ENCODE measurements around the gene PRPF40B. TPM values are rescaled to one million over a fixed set of nuclear protein-coding genes. Genes with fewer than 3 reads are reported as not detected.

PRPF40B gene
- polyA plus RNA-seq, 2 of the 4 experiments (the other 2 are of a cell fraction) = 15.0 to 17.0 TPM

DNA sequence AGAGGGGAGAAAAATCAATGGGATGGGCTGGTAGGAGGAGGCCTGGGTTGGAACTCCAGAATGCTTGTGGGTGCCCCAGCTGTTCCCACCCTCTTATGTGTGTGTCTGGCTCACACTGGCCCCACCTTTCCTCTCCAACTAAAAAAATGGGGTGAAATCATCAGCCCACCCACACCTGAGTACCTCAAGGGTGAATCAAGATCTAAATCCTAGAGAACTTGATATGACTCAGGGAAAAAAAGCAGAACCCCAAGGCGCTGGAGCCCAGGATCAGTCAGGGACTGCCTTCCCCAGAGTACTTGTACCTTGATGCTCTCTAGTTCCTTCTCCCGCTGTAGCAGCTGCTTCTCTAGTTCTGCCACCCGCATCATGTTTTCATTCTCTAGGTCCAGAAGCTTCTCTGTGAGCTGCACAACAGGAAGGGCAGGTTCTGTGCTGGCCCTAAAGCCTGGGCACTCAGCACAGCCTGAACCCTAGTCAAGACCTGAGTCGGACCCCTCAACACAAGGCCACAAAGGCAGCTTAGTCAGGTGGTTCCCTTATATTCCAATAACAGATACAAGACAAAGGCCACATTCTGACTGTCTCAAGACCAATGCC lies 29.7 kb downstream of the PRPF40B start:
- POLR2A ChIA-PET = no interaction called here
- H3K4me3 ChIP-seq = no peak overlapping the region
- CTCF ChIA-PET = interaction anchor here (1.0 to 3.7 kb wide), 5 partner anchors 10 to 124 kb away, joined by 3 to 19 read pairs (median 3); no protein-coding TSS in a partner anchor
- DNase-seq (ENCODE audit: low read depth in 1 of 2, low spot score in 1 of 2) = no peak
- WGBS (ENCODE audit: missing lambda C conversion rate) = 70% methylated on average over 4 of the region's 4 CpGs
- H3K9me3 ChIP-seq = no peaks in the 10 kb centered on the region
- H3K27ac ChIP-seq = no peak overlapping the region
- H3K4me1 ChIP-seq = no peaks in the 10 kb centered on the region
- no peak for FAIRE-seq
- TF ChIP-seq RARB (CRISPR knock-in tag; IDR thresholded peaks at IDR 0.05) = no peak
- TF ChIP-seq HES2 (IDR thresholded peaks at IDR 0.05) = no peak
- no peak for TF ChIP-seq SMC3 (IDR thresholded peaks at IDR 0.05)
- TF ChIP-seq ZC3H11A (IDR thresholded peaks at IDR 0.05) = no peak
- no peak for TF ChIP-seq ZFP36 (IDR thresholded peaks at IDR 0.05; ENCODE audit: borderline replicate concordance, partially characterized antibody)
- no peak for TF ChIP-seq PBX3 (IDR thresholded peaks at IDR 0.05)
- TF ChIP-seq POLR2A (IDR thresholded peaks at IDR 0.05; ENCODE audit: low read length) = no peak
- no peak for TF ChIP-seq HDAC2 (IDR thresholded peaks at IDR 0.05)
- no peak for TF ChIP-seq CHD4 (IDR thresholded peaks at IDR 0.05; ENCODE audit: borderline replicate concordance)
- TF ChIP-seq, protein P1, sequence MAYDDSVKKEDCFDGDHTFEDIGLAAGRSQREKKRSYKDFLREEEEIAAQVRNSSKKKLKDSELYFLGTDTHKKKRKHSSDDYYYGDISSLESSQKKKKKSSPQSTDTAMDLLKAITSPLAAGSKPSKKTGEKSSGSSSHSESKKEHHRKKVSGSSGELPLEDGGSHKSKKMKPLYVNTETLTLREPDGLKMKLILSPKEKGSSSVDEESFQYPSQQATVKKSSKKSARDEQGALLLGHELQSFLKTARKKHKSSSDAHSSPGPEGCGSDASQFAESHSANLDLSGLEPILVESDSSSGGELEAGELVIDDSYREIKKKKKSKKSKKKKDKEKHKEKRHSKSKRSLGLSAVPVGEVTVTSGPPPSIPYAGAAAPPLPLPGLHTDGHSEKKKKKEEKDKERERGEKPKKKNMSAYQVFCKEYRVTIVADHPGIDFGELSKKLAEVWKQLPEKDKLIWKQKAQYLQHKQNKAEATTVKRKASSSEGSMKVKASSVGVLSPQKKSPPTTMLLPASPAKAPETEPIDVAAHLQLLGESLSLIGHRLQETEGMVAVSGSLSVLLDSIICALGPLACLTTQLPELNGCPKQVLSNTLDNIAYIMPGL (CRISPR knock-in tag; IDR thresholded peaks at IDR 0.05; ENCODE audit: borderline replicate concordance) = no peak
- TF ChIP-seq CHD2 (IDR thresholded peaks at IDR 0.05; ENCODE audit: low read length, partially characterized antibody) = no peak
- TF ChIP-seq NR3C1 (IDR thresholded peaks at IDR 0.05) = no peak
- no peak for TF ChIP-seq NPAS2 (CRISPR knock-in tag; IDR thresholded peaks at IDR 0.05; ENCODE audit: borderline replicate concordance)
- TF ChIP-seq, protein P2, sequence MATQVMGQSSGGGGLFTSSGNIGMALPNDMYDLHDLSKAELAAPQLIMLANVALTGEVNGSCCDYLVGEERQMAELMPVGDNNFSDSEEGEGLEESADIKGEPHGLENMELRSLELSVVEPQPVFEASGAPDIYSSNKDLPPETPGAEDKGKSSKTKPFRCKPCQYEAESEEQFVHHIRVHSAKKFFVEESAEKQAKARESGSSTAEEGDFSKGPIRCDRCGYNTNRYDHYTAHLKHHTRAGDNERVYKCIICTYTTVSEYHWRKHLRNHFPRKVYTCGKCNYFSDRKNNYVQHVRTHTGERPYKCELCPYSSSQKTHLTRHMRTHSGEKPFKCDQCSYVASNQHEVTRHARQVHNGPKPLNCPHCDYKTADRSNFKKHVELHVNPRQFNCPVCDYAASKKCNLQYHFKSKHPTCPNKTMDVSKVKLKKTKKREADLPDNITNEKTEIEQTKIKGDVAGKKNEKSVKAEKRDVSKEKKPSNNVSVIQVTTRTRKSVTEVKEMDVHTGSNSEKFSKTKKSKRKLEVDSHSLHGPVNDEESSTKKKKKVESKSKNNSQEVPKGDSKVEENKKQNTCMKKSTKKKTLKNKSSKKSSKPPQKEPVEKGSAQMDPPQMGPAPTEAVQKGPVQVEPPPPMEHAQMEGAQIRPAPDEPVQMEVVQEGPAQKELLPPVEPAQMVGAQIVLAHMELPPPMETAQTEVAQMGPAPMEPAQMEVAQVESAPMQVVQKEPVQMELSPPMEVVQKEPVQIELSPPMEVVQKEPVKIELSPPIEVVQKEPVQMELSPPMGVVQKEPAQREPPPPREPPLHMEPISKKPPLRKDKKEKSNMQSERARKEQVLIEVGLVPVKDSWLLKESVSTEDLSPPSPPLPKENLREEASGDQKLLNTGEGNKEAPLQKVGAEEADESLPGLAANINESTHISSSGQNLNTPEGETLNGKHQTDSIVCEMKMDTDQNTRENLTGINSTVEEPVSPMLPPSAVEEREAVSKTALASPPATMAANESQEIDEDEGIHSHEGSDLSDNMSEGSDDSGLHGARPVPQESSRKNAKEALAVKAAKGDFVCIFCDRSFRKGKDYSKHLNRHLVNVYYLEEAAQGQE (IDR thresholded peaks at IDR 0.05) = no peak
- TF ChIP-seq HEYL (CRISPR knock-in tag; IDR thresholded peaks at IDR 0.05) = no peak
- no peak for TF ChIP-seq NFE2L2 (conservative IDR thresholded peaks at IDR 0.05; ENCODE audit: low read length)
- no peak for TF ChIP-seq ZSCAN20 (CRISPR knock-in tag; IDR thresholded peaks at IDR 0.05)
- TF ChIP-seq HOXB13 (CRISPR knock-in tag; IDR thresholded peaks at IDR 0.05; ENCODE audit: low read depth) = no peak
- TF ChIP-seq POLR2AphosphoS2 (conservative IDR thresholded peaks at IDR 0.05; ENCODE audit: low read length) = no peak
- no peak for TF ChIP-seq ZNF302 (CRISPR knock-in tag; IDR thresholded peaks at IDR 0.05)
- ATAC-seq = no peak
- H3K4me2 ChIP-seq = no peak overlapping the region

GRCh38 chr12:49654715-49655114 lies 31.4 kb downstream of the PRPF40B start:
- DNase-seq (ENCODE audit: low read depth in 1 of 2, low spot score in 1 of 2) = no peak
- no peak overlapping the region for H3K4me3 ChIP-seq
- CTCF ChIA-PET = interaction anchor here (0.7 to 3.7 kb wide), 10 partner anchors 10 to 521 kb away, joined by 3 to 19 read pairs (median 3); no protein-coding TSS in a partner anchor
- H3K27ac ChIP-seq = no peak overlapping the region
- POLR2A ChIA-PET = no interaction called here
- no peak for FAIRE-seq
- H3K4me1 ChIP-seq = no peaks in the 10 kb centered on the region
- no peaks in the 10 kb centered on the region for H3K9me3 ChIP-seq
- H3K4me2 ChIP-seq = no peak overlapping the region
- 92% methylated on average over 5 of the region's 5 CpGs for WGBS (ENCODE audit: missing lambda C conversion rate)
- ATAC-seq = no peak
- TF ChIP-seq HDAC2 (IDR thresholded peaks at IDR 0.05) = no peak
- TF ChIP-seq MAFK (IDR thresholded peaks at IDR 0.05; ENCODE audit: partially characterized antibody) = no peak
- no peak for TF ChIP-seq HOXB13 (CRISPR knock-in tag; IDR thresholded peaks at IDR 0.05; ENCODE audit: low read depth)
- no peak for TF ChIP-seq HOXB5 (CRISPR knock-in tag; IDR thresholded peaks at IDR 0.05)
- TF ChIP-seq KDM1A (IDR thresholded peaks at IDR 0.05; ENCODE audit: low read depth) = no peak
- TF ChIP-seq TFCP2L1 (CRISPR knock-in tag; IDR thresholded peaks at IDR 0.05) = no peak
- no peak for TF ChIP-seq CBX2 (IDR thresholded peaks at IDR 0.05; ENCODE audit: borderline replicate concordance, low read depth)
- no peak for TF ChIP-seq ZNF302 (CRISPR knock-in tag; IDR thresholded peaks at IDR 0.05)
- TF ChIP-seq ZFP36 (IDR thresholded peaks at IDR 0.05; ENCODE audit: borderline replicate concordance, partially characterized antibody) = no peak
- TF ChIP-seq JUN (IDR thresholded peaks at IDR 0.05) = no peak
- TF ChIP-seq EP300 (IDR thresholded peaks at IDR 0.05) = no peak
- TF ChIP-seq MAZ (IDR thresholded peaks at IDR 0.05; ENCODE audit: borderline replicate concordance, low read depth, low read length) = no peak
- TF ChIP-seq EHF (CRISPR knock-in tag; IDR thresholded peaks at IDR 0.05) = no peak
- TF ChIP-seq, protein P3, sequence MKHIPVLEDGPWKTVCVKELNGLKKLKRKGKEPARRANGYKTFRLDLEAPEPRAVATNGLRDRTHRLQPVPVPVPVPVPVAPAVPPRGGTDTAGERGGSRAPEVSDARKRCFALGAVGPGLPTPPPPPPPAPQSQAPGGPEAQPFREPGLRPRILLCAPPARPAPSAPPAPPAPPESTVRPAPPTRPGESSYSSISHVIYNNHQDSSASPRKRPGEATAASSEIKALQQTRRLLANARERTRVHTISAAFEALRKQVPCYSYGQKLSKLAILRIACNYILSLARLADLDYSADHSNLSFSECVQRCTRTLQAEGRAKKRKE (CRISPR knock-in tag; IDR thresholded peaks at IDR 0.05; ENCODE audit: low read depth) = no peak
- no peak for TF ChIP-seq SMC3 (IDR thresholded peaks at IDR 0.05)
- TF ChIP-seq ZC3H11A (IDR thresholded peaks at IDR 0.05) = no peak
- TF ChIP-seq PHF8 (IDR thresholded peaks at IDR 0.05; ENCODE audit: borderline replicate concordance, low read depth) = no peak
- no peak for TF ChIP-seq ESRRA (IDR thresholded peaks at IDR 0.05; ENCODE audit: borderline replicate concordance, low read length)

Measured in A549 (cell line).